Neural crest cell (in vitro differentiated cells): ENCODE measurements around the gene SZRD1. TPM values are rescaled to one million over a fixed set of nuclear protein-coding genes. Genes with fewer than 3 reads are reported as not detected.
"Not testable (repeated sequence)": the region's sequence is repeated elsewhere in the genome, so short reads cannot be mapped to it uniquely, and the experiment has no call there.

ENCODE experiments used
- DNase-seq: peaks from one replicate; pipeline ENCODE4 v3.0.0; 2021; ENCODE audit warnings: low read depth, mixed read lengths, low spot score
- H3K27ac Mint-ChIP-seq: one replicate; pipeline ENCODE4 v1.8.0; 2021; ENCODE audit warnings: mild to moderate bottlenecking, mixed read lengths; ENCODE audit not compliant: unreplicated experiment
- H3K27me3 Mint-ChIP-seq: 2 replicates; pipeline ENCODE4 v1.8.0; 2021; ENCODE audit warnings: low read depth, mild to moderate bottlenecking, mixed read lengths
- H3K36me3 Mint-ChIP-seq: 2 replicates; pipeline ENCODE4 v1.8.0; 2021; ENCODE audit warnings: low read depth, mild to moderate bottlenecking, mixed read lengths
- H3K4me1 Mint-ChIP-seq: 2 replicates; pipeline ENCODE4 v1.8.0; 2021; ENCODE audit warnings: mixed read lengths
- H3K4me3 Mint-ChIP-seq: one replicate; pipeline ENCODE4 v1.8.0; 2021; ENCODE audit warnings: mild to moderate bottlenecking, mixed read lengths
- H3K9me3 Mint-ChIP-seq: 2 replicates; pipeline ENCODE4 v1.8.0; 2021; ENCODE audit warnings: mixed read lengths
- total RNA-seq: library from RNA; stranded (reverse); gene quantifications from 2 replicates; pipeline ENCODE4 v1.2.1, GENCODE V29; 2021
- TF ChIP-seq, protein P1 (sequence below): fragments of 200-600 bp; sonication (generic); conservative IDR thresholded peaks from 2 replicates; pipeline ENCODE4 v1.5.0; 2021; ENCODE audit warnings: antibody characterized with exemption, mild to moderate bottlenecking

SZRD1 gene
- total RNA-seq, 1 donor from 2014 or later, result 153 TPM

DNA sequence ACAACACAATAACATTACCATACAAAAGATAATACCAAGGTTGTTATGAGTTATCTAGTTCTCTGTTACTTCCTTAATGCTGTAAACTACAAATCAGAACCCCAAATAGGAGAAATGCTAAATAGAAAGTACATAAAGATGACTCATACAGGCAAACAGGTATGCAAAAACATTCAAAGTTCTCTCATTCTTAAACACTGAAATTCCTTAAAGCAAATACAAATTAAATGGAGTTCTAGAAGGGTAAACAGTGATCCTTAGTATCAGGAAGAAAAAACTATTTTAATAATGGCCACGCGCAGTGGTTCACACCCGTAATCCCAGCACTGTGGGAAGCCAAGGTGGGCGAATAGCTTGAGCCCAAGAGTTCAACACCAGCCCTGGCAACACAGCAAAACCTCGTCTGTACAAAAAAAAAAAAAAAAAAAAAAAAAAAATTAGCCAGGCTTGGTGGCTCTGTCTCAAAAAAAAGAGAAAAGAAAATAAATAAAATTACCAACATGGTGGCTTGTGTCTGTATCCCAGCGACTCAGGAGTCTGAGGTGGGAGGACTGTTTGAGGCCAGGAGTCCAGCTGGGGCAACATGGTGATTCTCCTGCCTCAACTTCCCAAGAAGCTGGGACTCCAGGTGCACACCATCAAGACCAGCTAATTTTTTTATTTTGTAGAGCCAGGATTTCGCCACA lies 32.2 kb upstream of the SZRD1 start:
- no peak for DNase-seq
- no peaks in the 10 kb centered on the region for H3K9me3 Mint-ChIP-seq
- no peak overlapping the region for H3K4me3 Mint-ChIP-seq
- TF ChIP-seq, protein P1, sequence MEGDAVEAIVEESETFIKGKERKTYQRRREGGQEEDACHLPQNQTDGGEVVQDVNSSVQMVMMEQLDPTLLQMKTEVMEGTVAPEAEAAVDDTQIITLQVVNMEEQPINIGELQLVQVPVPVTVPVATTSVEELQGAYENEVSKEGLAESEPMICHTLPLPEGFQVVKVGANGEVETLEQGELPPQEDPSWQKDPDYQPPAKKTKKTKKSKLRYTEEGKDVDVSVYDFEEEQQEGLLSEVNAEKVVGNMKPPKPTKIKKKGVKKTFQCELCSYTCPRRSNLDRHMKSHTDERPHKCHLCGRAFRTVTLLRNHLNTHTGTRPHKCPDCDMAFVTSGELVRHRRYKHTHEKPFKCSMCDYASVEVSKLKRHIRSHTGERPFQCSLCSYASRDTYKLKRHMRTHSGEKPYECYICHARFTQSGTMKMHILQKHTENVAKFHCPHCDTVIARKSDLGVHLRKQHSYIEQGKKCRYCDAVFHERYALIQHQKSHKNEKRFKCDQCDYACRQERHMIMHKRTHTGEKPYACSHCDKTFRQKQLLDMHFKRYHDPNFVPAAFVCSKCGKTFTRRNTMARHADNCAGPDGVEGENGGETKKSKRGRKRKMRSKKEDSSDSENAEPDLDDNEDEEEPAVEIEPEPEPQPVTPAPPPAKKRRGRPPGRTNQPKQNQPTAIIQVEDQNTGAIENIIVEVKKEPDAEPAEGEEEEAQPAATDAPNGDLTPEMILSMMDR, result no peak
- no peaks in the 10 kb centered on the region for H3K36me3 Mint-ChIP-seq
- no peak overlapping the region for H3K27ac Mint-ChIP-seq
- H3K4me1 Mint-ChIP-seq, result peaks cover 4% of the 10 kb centered on the region
- H3K27me3 Mint-ChIP-seq, result no peaks in the 10 kb centered on the region

DNA sequence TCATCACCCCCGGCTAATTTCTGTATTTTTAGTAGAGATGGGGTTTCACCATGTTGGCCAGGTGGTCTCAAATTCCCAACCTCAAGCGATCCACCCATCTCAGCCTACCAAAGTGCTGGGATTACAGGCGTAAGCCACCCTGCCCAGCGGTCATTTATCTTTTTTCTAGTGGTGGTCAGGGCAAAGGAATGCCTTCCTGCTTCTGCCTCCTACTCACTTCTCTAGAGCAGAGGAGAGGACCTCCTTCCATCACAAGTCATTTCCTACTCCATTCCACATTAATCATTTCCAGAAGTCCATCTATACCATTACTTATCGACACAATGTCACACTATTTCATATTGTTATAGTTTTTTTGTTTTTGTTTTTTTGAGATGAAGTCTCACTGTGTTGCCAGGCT lies 28.1 kb upstream of the SZRD1 start:
- TF ChIP-seq, protein P1, result no peak
- Mint-ChIP-seq H3K27ac (no peak overlapping the region), H3K9me3 (no peaks in the 10 kb centered on the region), H3K27me3 (no peaks in the 10 kb centered on the region), H3K36me3 (peaks cover 3% of the 10 kb centered on the region), H3K4me1 (peaks cover 11% of the 10 kb centered on the region), H3K4me3 (no peak overlapping the region)
- no peak for DNase-seq

DNA sequence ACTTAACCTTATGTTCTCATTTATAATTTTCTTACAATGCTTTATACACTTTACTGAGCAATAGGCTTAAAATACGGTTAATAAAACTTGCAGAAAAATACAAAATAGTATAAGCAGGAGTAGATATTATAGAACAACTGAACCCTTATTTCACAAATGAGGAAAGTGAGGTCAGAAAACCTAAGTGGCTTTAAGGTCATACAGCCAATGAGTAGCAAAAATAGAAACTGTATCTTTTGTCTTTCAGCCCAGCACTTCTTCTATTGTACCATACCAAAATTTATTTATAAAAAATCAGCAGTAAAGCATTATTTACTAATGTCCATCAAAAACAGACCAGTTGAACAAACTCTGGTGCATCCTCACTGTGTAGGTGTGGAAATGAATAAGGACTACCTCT lies 26.4 kb upstream of the SZRD1 start:
- Mint-ChIP-seq H3K27ac (no peak overlapping the region), H3K9me3 (no peaks in the 10 kb centered on the region), H3K4me1 (peaks cover 11% of the 10 kb centered on the region), H3K36me3 (peaks cover 3% of the 10 kb centered on the region), H3K4me3 (no peak overlapping the region), H3K27me3 (no peaks in the 10 kb centered on the region)
- TF ChIP-seq, protein P1, result no peak
- DNase-seq, result no peak

DNA sequence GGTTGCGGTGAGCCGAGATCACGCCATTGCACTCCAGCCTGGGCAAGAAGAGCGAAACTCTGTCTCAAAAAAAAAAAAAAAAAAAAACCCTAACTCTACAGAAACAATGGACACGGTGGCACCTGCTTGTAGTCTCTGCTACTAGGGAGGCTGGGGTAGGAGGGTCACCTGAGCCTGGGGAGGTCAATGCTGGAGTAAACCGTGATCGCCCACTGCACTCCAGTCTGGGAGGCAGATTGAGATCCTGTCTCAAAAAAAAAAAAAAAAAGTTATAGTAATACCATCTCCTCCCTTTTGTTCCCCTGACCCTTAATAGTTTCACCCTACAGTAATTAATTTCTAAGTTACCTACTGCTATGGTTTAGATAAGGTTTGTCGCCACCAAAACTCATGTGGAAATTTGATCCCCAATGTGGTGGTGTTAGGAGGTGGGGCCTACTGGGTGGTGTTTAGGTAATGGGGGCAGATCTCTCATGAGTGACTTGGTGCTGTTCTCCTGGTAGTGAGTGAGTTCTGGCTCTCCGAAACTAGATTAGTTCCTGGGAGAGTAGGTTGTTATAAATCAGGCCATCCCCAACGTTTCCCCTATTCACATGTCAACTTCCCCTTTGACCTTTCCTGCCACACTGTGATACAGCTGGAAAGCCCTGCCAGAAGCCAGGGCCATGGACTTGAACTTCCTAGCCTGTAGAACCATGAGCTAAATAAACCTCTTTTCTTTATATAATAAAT lies 24.5 kb upstream of the SZRD1 start:
- no peaks in the 10 kb centered on the region for H3K9me3 Mint-ChIP-seq
- H3K27ac Mint-ChIP-seq, result no peak overlapping the region
- H3K4me1 Mint-ChIP-seq, result peaks cover 11% of the 10 kb centered on the region
- H3K27me3 Mint-ChIP-seq, result no peaks in the 10 kb centered on the region
- TF ChIP-seq, protein P1, result no peak
- no peak for DNase-seq
- H3K4me3 Mint-ChIP-seq, result no peak overlapping the region
- H3K36me3 Mint-ChIP-seq, result peaks cover 3% of the 10 kb centered on the region

DNA sequence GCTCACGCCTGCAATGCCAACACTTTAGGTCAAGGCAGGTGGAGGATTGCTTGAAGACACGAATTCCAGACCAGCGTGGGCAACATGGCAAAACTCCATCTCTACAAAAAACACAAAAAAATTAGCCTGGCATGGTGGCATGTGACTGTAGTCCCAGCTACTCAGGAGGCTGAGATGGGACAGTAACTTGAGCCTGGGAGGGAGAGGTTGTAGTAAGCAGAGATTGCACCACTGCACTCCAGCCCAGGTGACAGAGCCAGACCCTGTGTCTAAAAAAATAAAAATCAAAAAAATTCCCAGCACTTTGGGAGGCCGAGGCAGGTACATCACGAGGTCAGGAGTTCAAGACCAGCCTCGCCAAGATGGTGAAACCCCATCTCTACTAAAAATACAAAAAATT lies 23.8 kb upstream of the SZRD1 start:
- peaks cover 11% of the 10 kb centered on the region for H3K4me1 Mint-ChIP-seq
- not testable (repeated sequence) for H3K27ac Mint-ChIP-seq, DNase-seq, H3K27me3 Mint-ChIP-seq, H3K36me3 Mint-ChIP-seq, H3K4me3 Mint-ChIP-seq, H3K9me3 Mint-ChIP-seq
